Natural killer cell (primary cell): Measurements from ENCODE around the gene AXIN1. TPM values are rescaled to one million over a fixed set of nuclear protein-coding genes. Genes with fewer than 3 reads are reported as not detected.

Experiments
- ATAC-seq, 3 donors: fragments of 150-1000 bp in 2 of 3; fragments of 200-7000 bp in 1 of 3; cut with Tn5 transposase; 1 replicate in 1 of 3; 2 replicates in 2 of 3; pipeline ENCODE4 v1.10.0; 2021; ENCODE audit warnings: mild to moderate bottlenecking in 2 of 3, moderate library complexity in 2 of 3
- DNase-seq, 2 donors: peaks; one replicate each; pipeline versions ENCODE4 v3.0.0 to v3.0.0-alpha.2; 2013 to 2021; ENCODE audit warnings: mixed read lengths in 1 of 2
- H3K27ac ChIP-seq: one replicate; pipeline ENCODE4 v1.5.1; 2013; ENCODE audit warnings: mild to moderate bottlenecking, low read length
- H3K27me3 ChIP-seq: one replicate; pipeline ENCODE4 v1.6.1; 2013; ENCODE audit warnings: low read length; ENCODE audit not compliant: control insufficient read depth, insufficient read depth
- H3K36me3 ChIP-seq: one replicate; pipeline ENCODE4 v1.6.1; 2013; ENCODE audit warnings: low read length; ENCODE audit not compliant: control insufficient read depth, insufficient read depth
- H3K4me1 ChIP-seq: one replicate; pipeline ENCODE4 v1.6.1; 2013; ENCODE audit warnings: low read length; ENCODE audit not compliant: control insufficient read depth, insufficient read depth
- H3K4me3 ChIP-seq: one replicate; pipeline ENCODE4 v1.5.1; 2013; ENCODE audit warnings: low read length
- H3K9me3 ChIP-seq: one replicate; pipeline ENCODE4 v1.6.1; 2013; ENCODE audit warnings: low read length; ENCODE audit not compliant: control insufficient read depth, insufficient read depth
- H3K27ac Mint-ChIP-seq, 2 donors: one replicate each; pipeline ENCODE4 v1.8.0; 2022; ENCODE audit warnings: mild to moderate bottlenecking in 2 of 2, mixed read lengths in 2 of 2, moderate library complexity in 1 of 2
- H3K27me3 Mint-ChIP-seq, 2 donors: one replicate each; pipeline ENCODE4 v1.8.0; 2022; ENCODE audit warnings: low read depth in 2 of 2, mixed read lengths in 2 of 2
- H3K36me3 Mint-ChIP-seq: one replicate; pipeline ENCODE4 v1.8.0; 2022; ENCODE audit warnings: mixed read lengths
- H3K4me1 Mint-ChIP-seq, 2 donors: one replicate each; pipeline ENCODE4 v1.8.0; 2022; ENCODE audit warnings: mixed read lengths in 2 of 2
- H3K4me3 Mint-ChIP-seq: one replicate; pipeline ENCODE4 v1.8.0; 2022; ENCODE audit warnings: mild to moderate bottlenecking, moderate library complexity, mixed read lengths
- H3K9me3 Mint-ChIP-seq, 2 donors: one replicate each; pipeline ENCODE4 v1.8.0; 2022; ENCODE audit warnings: mixed read lengths in 2 of 2
- WGBS: methylation state at CpG from one replicate; pipeline ENCODE4 v1.1.7; 2013; ENCODE audit warnings: missing lambda C conversion rate; ENCODE audit not compliant: insufficient coverage; 5-methylcytosine and 5-hydroxymethylcytosine counted together
- intact Hi-C: fragments of 100-400 bp; cut with micrococcal nuclease; formaldehyde crosslinking; loops from one replicate; pipeline ENCODE4 v1.14.2; 2022
- total RNA-seq, 4 donors: library from RNA; stranded (reverse); fragments of 120-200 nt in 1 of 4; gene quantifications; one replicate each; pipeline versions ENCODE4 v1.2.3 to v1.2.4, GENCODE V29; 2013 to 2022
- TF ChIP-seq, protein P1 (sequence below): fragments of 200-600 bp; IDR thresholded peaks from one replicate; pipeline ENCODE4 v1.8.0; 2022; ENCODE audit warnings: antibody characterized with exemption

The AXIN1 gene
- total RNA-seq, 3 donors from 2014 or later (not counting 1 experiment from before 2014, with no cell fraction given): 100 to 122 (median 106) TPM

DNA sequence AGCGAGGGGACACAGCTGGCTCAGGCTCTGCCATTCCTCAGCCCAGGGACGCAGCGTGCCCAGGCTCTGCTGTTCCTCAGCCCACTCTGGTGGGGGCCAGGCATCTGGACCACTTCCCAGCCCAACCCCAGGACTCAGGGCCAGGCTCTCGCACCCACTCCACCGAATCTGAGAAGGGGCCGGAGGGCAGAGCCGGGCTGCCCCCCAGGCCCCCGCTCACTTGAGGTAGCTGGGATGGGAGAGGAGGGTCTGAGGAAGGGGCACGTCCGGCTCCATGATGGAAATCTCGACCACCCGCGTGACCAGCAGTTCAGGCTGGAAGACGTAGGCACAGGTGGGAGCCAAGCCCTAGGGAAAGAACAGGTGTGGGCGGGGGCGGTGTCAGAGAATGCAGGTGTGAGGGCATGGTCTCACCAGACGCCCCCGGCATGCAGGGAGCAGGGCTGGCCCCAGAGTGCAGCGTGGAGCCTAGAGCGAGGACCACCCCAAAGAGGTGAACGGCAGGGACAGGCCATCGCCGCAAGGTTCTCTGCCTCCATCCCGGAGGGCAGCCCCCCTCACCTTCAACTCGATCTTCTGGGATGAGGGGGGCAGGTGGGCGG is 24.4 kb upstream of the AXIN1 start:
- peaks cover 26% of the 10 kb centered on the region for H3K4me1 ChIP-seq
- H3K27ac Mint-ChIP-seq: no peak overlapping the region
- H3K27ac ChIP-seq: no peak overlapping the region
- no peak overlapping the region for H3K4me3 ChIP-seq
- H3K4me3 Mint-ChIP-seq: no peak overlapping the region
- H3K27me3 ChIP-seq: no peaks in the 10 kb centered on the region
- intact Hi-C loops: no loop called here
- TF ChIP-seq, protein P1, sequence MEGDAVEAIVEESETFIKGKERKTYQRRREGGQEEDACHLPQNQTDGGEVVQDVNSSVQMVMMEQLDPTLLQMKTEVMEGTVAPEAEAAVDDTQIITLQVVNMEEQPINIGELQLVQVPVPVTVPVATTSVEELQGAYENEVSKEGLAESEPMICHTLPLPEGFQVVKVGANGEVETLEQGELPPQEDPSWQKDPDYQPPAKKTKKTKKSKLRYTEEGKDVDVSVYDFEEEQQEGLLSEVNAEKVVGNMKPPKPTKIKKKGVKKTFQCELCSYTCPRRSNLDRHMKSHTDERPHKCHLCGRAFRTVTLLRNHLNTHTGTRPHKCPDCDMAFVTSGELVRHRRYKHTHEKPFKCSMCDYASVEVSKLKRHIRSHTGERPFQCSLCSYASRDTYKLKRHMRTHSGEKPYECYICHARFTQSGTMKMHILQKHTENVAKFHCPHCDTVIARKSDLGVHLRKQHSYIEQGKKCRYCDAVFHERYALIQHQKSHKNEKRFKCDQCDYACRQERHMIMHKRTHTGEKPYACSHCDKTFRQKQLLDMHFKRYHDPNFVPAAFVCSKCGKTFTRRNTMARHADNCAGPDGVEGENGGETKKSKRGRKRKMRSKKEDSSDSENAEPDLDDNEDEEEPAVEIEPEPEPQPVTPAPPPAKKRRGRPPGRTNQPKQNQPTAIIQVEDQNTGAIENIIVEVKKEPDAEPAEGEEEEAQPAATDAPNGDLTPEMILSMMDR: no peak
- no peaks in the 10 kb centered on the region for H3K9me3 Mint-ChIP-seq
- 95% methylated on average over 26 of the region's 26 CpGs for WGBS
- DNase-seq (no peak), ATAC-seq (no peak)
- no peaks in the 10 kb centered on the region for H3K9me3 ChIP-seq
- H3K36me3 Mint-ChIP-seq: no peaks in the 10 kb centered on the region
- no peaks in the 10 kb centered on the region for H3K27me3 Mint-ChIP-seq
- peaks cover 32% of the 10 kb centered on the region for H3K36me3 ChIP-seq
- peaks cover 0 to 11% of the 10 kb centered on the region in 2 donors for H3K4me1 Mint-ChIP-seq

DNA sequence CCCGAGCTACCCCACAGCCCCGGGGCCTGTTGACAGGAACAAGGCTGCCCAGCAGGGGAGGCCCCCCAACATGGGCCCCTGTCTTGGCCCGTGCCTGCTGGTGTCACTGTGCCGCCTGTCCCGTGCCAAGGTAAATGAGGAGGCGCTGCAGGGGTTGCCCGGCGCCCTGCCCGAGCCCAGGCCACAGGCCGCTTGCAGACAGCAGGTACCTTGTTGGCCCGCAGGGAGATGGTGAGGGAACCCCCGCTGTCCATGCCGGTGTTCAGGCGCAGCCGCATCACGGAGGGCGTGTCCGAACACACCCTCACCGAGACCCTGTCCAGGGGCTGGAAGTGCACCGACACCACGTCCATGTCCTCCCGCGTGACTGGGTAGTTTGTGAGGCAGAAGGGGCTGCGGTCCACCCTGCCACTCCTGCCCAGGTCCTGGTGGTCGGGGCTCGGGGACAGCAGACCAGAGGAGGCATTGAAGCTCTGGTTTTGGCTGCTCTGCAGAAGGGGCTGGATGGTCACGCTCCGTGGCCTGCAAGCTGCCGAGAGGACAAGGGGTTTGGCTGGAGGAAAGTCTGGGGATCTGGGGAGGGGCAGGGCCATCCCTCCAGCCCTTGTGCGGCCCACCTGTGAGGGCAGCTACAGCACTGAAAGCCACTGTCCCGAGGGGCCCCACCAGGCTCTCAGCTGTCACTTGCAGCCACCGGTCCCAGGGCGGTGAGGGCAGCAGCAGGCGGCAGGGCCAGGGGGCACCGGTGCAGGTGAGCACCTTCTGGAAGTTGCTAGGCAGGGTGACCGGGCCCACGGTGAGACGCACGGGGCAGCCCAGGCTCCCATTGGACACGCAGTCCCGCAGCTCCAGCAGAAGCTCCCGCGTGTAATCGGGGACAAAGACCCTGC is 23.6 kb upstream of the AXIN1 start:
- Histone ChIP-seq H3K27me3 (no peaks in the 10 kb centered on the region), H3K4me1 (peaks cover 29% of the 10 kb centered on the region), H3K36me3 (peaks cover 32% of the 10 kb centered on the region), H3K27ac (no peak overlapping the region), H3K4me3 (no peak overlapping the region), H3K9me3 (no peaks in the 10 kb centered on the region)
- Mint-ChIP-seq H3K27me3 (no peaks in the 10 kb centered on the region), H3K4me1 (peaks cover 0 to 11% of the 10 kb centered on the region in 2 donors), H3K27ac (no peak overlapping the region), H3K9me3 (no peaks in the 10 kb centered on the region), H3K36me3 (no peaks in the 10 kb centered on the region), H3K4me3 (no peak overlapping the region)
- no peak for DNase-seq
- intact Hi-C loops: no loop called here
- WGBS: 98% methylated on average over 44 of the region's 44 CpGs
- no peak for ATAC-seq
- TF ChIP-seq, protein P1: no peak

DNA sequence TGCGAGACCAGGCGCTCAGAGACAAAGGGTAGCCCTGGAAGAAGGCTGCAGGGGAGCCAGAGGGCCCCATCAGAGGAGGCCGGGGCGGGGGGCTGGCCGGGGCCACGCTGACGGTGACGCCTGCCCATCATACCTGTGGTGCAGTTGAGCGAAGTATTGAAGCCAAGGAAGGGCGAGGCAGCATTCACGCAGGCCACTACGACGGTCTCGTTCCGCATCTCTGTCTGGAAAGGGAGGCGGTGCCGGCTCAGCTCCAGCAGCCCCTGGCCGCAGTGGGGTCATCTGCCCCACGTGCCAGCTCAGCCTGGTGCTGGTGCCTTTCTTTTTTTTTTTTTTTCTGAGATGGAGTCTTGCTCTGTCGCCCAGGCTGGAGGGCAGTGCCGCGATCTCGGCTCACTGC is 22.7 kb upstream of the AXIN1 start:
- TF ChIP-seq, protein P1: no peak
- no peaks in the 10 kb centered on the region for H3K9me3 Mint-ChIP-seq
- H3K36me3 Mint-ChIP-seq: no peaks in the 10 kb centered on the region
- Histone ChIP-seq H3K9me3 (no peaks in the 10 kb centered on the region), H3K27ac (no peak overlapping the region), H3K4me3 (no peak overlapping the region), H3K36me3 (peaks cover 32% of the 10 kb centered on the region), H3K27me3 (no peaks in the 10 kb centered on the region), H3K4me1 (peaks cover 26% of the 10 kb centered on the region)
- no peaks in the 10 kb centered on the region for H3K27me3 Mint-ChIP-seq
- no peak overlapping the region for H3K27ac Mint-ChIP-seq
- peaks cover 0 to 16% of the 10 kb centered on the region in 2 donors for H3K4me1 Mint-ChIP-seq
- DNase-seq: no peak
- 95% methylated on average over 23 of the region's 23 CpGs for WGBS
- no peak for ATAC-seq
- H3K4me3 Mint-ChIP-seq: no peak overlapping the region
- intact Hi-C loops: no loop called here
